GM12892 (cell line): ENCODE results near the gene TSC22D4. TPM values are rescaled to one million over a fixed set of nuclear protein-coding genes. Genes with fewer than 3 reads are reported as not detected.
"Not testable (repeated sequence)": the region's sequence is repeated elsewhere in the genome, so short reads cannot be mapped to it uniquely, and the experiment has no call there.

Source experiments
- DNase-seq: peaks from one replicate; pipeline ENCODE4 v3.0.0; 2011; ENCODE audit not compliant: insufficient read length
- FAIRE-seq: peaks from 2 replicates; lab custom pipeline; 2011; peaks lifted over from hg19 to GRCh38; lab: Jason Lieb, UNC
- POLR2A ChIP-seq: IDR thresholded peaks from 2 replicates; pipeline ENCODE4 v1.6.1; 2011; ENCODE audit warnings: low read depth, low read length, control low read depth
- POLR2AphosphoS5 ChIP-seq: IDR thresholded peaks from 2 replicates; pipeline ENCODE4 v1.6.1; 2011; ENCODE audit warnings: low read depth, low read length, control low read depth
- TAF1 ChIP-seq: IDR thresholded peaks from 2 replicates; pipeline ENCODE4 v1.6.1; 2011; ENCODE audit warnings: low read depth, mild to moderate bottlenecking, control low read depth, low read length, borderline replicate concordance
- polyA plus RNA-seq: library from polyadenylated mRNA; unstranded; fragments of >200 nt; gene quantifications from one replicate; pipeline ENCODE4 v1.2.1, GENCODE V29; 2012; ENCODE audit warnings: missing spikeins, inconsistent platforms; ENCODE audit not compliant: missing spikeins

Gene TSC22D4
- 12.6 TPM for polyA plus RNA-seq

DNA sequence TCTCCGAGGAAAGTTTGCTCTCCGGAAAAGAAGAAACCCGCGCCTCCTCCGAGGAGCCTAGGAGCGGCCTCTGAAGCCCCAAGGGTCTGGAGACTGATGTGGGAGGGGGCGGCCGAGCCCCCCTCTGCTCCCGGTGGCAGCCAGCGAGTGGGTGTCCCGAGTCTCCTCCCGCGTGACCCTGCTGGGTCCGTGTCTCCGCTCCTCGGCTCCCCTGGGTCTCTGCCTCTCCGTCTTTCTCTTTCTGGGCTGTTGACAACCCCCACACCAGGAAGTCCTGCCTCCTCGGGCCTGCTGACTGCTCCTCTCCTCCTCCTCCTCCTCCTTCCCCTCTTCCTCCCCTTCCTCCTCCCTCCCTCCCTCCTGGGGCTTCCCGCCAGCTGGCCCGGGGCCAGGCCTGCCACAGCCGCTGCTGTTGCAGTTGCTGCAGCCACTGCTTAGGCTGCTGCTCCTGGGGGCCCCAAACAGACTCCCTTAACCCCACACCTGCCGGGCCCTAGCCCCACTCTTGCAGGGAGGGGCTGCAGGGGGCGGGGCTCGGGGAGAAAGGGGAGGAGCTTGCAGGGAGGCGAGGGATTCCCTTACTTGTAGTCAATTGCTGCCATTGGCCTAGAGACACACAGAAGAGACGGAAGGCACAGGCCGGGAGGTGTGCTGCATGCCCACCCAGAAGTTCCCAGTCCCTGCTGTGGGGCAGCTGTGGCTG, at the start of gene TSC22D4:
Gene TSC22D4, minus strand, starts transcription at position 257 of the 703 bp plus-strand sequence. CDS start 1,176 bp downstream, outside the sequence.
- peak; percentile 82 for TF ChIP-seq POLR2A
- TF ChIP-seq TAF1, result peak; percentile 51; the same call in 1 of the 2 replicates
- TF ChIP-seq POLR2AphosphoS5, result peak; percentile 81
- FAIRE-seq, result peak; percentile 87
- DNase-seq, result peak; percentile 92

DNA sequence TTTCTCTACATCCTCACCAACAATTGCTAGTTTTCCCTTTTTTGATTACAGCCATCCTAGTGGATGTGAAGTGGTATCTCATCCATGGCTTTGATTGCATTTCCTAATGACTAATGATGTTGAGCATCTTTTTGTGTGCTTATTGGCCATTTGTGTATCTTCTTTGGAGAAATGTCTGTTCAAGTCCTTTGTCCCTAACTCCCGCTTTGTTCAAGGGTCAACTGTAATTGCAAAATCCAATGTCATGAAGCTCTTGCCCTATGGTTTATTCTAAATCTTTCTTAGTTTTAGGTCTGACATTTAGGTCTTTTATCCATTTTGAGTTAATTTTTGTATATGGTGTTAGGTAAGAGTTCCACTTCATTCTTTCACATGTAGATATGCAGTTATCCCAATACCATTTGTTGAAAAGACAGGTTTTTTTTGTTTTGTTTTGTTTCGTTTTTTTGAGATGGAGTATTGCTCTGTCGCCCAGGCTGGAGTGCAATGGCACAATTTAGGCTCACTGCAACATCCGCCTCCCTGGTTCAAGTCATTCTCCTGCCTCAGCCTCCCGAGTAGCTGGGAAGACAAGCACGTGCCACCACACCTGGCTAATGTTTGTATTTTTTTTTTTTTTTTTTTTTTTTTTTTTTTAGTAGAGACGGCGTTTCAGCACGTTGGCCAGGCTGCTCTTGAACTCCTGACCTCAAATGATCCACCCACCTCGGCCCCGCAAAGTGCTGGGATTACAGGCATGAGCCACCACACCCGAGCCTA, 49.3 kb upstream of the TSC22D4 start:
- FAIRE-seq, DNase-seq: not testable (repeated sequence)

DNA sequence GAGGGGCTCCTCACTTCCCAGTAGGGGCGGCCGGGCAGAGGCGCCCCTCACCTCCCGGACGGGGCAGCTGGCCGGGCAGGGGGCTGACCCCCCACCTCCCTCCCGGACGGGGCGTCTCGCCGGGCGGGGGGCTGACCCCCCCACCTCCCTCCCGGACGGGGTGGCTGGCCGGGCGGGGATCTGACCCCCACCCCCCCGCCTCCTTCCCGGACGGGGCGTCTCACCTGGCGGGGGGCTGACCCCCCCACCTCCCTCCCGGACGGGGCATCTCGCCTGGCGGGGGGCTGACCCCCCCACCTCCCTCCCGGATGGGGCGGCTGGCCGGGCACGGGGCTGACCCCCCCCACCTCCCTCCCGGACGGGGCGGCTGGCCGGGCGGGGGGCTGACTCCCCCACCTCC, 44.2 kb upstream of the TSC22D4 start:
- FAIRE-seq, DNase-seq: not testable (repeated sequence)

DNA sequence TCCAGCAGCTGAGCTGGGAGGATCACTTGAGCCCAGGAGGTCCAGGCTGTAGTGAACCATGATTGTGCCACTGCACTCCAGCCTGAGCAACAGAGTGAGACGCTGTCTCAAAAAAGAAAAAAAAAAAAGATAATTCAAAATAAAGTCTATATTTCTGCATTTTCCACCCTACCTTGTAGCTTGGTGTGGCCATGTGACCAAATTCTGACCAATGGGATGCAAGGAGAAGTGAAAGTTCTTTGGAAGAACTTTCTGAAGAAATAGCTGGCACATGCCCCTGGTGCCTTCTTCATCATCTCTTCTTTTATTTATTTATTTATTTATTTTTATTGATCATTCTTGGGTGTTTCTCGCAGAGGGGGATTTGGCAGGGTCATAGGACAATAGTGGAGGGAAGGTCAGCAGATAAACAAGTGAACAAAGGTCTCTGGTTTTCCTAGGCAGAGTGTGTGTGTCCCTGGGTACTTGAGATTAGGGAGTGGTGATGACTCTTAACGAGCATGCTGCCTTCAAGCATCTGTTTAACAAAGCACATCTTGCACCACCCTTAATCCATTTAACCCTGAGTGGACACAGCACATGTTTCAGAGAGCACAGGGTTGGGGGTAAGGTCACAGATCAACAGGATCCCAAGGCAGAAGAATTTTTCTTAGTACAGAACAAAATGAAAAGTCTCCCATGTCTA, 43.0 kb upstream of the TSC22D4 start:
- FAIRE-seq, DNase-seq: not testable (repeated sequence)

DNA sequence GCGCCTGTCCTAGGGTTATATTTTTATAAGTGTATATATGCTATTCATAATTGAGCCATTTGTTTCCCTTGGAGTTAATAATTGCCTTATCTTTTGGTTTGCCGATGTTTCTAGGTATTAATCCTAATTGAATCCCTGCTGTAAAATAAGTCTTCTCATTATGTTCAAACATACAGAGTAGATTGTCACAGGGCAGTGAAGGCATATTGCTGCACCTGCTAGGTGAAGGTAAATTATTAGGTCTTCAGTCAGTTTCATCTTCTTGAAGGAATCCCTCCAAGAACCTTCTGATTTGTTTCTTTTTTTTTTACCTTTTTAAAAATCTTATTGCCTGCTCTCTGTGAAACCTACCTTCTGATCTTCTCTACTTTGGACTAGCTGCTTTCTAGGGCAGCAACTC, 42.1 kb upstream of the TSC22D4 start:
- FAIRE-seq (no peak), DNase-seq (no peak)

DNA sequence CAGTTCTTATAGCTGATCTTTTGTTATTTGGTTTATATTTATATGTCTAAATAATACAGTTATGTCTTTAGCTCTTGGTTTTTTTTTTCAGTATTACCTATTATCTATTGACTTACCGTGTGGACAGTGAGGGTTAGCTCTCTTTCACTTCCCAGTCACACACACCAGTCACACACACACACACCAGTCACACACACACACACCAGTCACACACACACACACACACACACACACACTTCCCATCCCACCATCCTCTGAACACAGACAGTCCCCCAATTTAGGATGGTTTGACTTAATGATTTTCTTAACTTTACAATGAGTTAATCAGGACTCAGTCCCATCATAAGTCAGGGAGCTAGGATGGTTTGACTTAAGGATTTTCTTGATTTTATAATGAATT, 41.1 kb upstream of the TSC22D4 start:
- FAIRE-seq, result no peak
- DNase-seq, result no peak
- no peak for TF ChIP-seq POLR2A

More for the DNA sequence above, 42.1 kb upstream of the TSC22D4 start:
- TF ChIP-seq TAF1 (no peak), POLR2A (no peak), POLR2AphosphoS5 (no peak)

DNA sequence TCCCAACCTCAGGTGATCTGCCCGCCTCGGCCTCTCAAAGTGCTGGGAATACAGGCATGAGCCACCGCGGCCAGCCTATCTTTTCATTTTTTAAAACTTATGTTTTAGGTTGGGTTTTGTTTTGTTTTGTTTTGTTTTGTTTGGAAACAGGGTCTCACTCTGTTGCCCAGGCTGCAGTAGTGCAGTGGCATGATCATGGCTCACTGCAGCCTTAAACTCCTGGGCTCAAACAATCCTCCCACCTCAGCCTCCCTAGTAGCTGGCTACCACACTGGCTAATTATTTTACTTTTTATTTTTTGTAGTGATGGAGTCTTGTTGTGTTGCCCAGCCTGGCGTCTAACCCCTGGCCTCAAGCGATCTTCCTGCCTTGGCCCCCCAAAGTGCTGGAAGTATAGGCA, 40.6 kb upstream of the TSC22D4 start:
- DNase-seq (no peak), FAIRE-seq (no peak)
- TF ChIP-seq POLR2AphosphoS5, result no peak
- TF ChIP-seq POLR2A, result no peak
- no peak for TF ChIP-seq TAF1

DNA sequence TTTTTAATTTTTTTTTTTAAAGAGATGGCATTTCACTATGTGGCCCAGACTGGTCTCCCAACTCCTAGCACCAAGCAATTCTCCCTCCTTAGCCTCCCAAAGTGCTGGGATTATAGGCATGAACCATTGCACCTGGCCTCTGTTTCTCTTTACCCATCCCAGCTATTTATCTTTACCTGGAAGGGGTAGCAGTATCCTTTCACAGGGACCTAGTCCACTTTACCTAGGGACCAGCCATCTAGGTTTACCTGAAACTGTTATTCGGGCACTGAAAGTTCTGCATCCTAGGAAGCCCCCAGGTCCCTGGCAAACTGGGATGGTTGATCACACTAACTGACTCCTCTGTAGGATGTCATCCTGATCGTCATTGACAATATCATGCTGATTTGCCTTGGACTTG, 38.3 kb upstream of the TSC22D4 start:
- TF ChIP-seq POLR2AphosphoS5, result no peak
- no peak for TF ChIP-seq POLR2A
- no peak for TF ChIP-seq TAF1
- no peak for FAIRE-seq
- DNase-seq, result no peak

DNA sequence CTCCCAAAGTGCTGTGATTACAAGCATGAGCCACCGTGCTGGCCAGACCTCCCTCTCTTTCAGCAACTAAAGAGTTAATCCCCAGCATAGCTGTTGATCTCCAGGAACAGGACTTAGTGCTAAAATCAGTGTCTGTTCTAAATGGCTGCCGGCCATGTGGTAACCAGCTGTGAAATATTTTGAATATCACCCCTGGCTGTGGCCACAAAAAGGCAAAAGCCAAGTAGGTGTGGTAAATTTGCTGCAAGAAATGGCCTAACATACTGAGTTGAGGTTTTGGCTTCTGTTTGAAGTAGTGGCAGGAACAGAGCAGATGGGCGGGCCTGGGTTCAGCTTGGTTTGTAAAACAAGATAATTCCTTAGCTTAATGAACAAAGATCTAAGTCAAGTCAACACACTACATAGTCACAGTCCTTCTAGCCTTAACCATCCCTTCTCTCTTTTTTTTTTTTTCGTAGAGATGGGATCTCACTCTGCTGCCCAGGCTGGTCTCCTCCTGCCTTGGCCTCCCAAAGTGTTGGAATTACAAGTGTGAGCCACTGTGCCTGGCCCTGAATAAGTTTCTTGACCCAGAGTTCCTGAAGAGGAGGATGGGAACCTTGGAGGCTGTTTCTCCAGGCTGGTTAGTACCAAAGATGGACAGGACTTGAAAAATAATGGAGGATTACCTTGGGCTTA, 37.3 kb upstream of the TSC22D4 start:
- peak; percentile 62 for FAIRE-seq
- DNase-seq, result no peak
- TF ChIP-seq TAF1 (no peak), POLR2A (no peak), POLR2AphosphoS5 (no peak)

DNA sequence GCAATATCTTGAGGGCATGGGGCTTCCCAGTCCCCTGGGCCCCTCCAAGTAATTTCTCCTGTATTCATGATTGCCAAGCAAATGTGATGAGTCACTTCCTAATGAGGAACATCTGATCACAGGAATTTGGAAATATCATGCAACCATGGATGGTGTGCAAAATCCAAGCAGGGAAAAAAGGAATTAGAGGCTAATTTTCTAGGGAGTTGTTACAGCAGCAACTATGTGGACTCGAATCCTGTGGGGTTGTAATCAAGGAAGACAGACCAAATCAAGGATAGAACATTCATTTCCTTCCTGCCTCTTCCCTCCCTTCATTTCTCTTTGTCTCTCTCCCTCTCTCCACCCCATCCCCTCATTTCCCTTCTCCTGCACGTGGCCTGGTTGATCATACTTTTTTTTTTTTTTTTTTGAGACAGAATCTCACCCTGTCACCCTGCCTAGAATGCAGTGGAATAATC, 36.1 kb upstream of the TSC22D4 start:
- TF ChIP-seq POLR2A (no peak), POLR2AphosphoS5 (no peak), TAF1 (no peak)
- DNase-seq, result no peak
- no peak for FAIRE-seq

DNA sequence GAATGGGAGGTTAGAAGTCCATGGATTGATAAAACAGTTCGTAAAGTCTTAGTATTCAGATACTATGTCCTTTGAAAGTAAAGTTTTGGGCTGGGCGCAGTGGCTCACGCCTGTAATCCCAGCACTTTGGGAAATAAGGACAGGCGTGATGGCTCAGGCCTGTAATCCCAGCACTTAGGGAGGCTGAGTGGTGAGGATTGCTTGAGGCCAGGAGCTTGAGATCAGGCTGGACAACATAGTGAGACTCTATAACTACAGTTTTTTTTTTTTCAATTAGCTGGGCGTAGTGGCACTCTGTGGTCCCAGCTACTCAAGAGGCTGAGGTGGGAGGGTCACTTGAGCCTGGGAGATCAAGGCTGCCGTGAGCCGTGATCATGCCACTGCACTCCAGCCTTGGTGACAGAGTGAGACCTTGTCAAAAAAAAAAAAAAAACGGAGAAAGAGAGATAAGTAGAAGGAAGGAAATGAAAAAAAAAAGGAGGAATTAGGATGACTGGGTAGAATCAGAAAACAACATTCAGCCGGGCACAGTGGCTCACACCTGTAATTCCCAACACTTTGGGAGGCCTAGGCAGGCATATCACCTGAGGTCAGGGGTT, 34.3 kb upstream of the TSC22D4 start:
- TF ChIP-seq POLR2A, result no peak
- no peak for TF ChIP-seq POLR2AphosphoS5
- no peak for TF ChIP-seq TAF1
- FAIRE-seq (no peak), DNase-seq (no peak)

DNA sequence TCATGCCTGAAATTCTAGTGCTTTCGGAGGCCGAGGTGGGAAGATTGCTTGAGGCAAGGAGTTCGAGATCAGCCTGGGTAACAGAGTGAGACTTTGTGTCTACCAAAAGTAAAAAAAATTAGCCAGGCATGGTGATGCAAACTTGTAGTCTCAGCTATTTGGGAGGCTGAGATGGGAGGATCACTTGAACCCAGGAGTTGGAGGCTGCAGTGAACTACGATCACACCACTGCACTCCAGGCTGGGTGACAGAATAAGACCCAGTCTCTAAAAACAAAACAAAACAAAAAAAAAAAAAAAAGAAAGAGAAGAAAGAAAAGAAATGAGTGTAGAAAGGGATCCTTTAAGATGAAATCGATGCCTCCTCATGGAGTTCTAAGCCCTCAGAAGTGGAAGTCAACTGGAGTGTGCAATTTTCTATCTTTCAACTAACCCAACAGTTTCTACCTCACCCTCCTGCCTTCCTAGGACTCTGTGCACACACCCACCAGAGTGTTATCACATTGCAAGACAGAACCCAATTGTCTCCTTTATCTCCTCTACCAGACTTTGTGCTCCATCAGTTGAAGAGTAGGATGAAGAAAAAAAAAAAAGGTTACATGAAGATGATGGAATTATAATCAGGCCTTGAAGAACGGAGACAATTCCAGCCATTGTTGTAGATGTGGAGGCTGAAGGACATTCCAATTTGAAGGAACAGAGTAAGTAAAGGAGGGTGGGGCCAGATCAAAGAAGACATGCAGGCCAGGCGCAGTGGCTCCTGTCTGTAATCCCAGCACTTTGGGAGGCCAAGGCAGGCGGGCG, 31.6 kb upstream of the TSC22D4 start:
- TF ChIP-seq TAF1 (no peak), POLR2AphosphoS5 (no peak), POLR2A (no peak)
- FAIRE-seq (no peak), DNase-seq (no peak)
